HepG2 (cell line): ENCODE measurements around the gene TRPV4. TPM values are rescaled to one million over a fixed set of nuclear protein-coding genes. Genes with fewer than 3 reads are reported as not detected.

Experiments used
- FOXO1 ChIP-seq: sonication (generic); formaldehyde crosslinking; IDR thresholded peaks from 2 replicates; pipeline ENCODE4 v1.4.0; 2020; ENCODE audit warnings: missing genetic modification reagents
- HNF4G ChIP-seq, 2 experiments: sonication (generic) in 1 of 2; formaldehyde crosslinking in 1 of 2; IDR thresholded peaks; 2 replicates each; pipeline versions ENCODE4 v1.4.0 to v1.6.1; 2011 to 2020; ENCODE audit warnings: borderline replicate concordance in 2 of 2, low read depth in 2 of 2, mild to moderate bottlenecking in 2 of 2, low read length in 1 of 2, missing genetic modification reagents in 1 of 2, moderate library complexity in 1 of 2
- MIXL1 ChIP-seq: IDR thresholded peaks from 2 replicates; pipeline ENCODE4 v1.6.1; 2016
- NCOA1 ChIP-seq: sonication (generic); formaldehyde crosslinking; IDR thresholded peaks from 2 replicates; pipeline ENCODE4 v1.9.0; 2021; ENCODE audit warnings: missing genetic modification reagents
- NR2F1 ChIP-seq, 2 experiments: fragments of 450-650 bp in 1 of 2; formaldehyde crosslinking in 1 of 2; IDR thresholded peaks; 2 replicates each; pipeline versions ENCODE4 v1.5.0 to v1.6.1; 2016 to 2020; ENCODE audit warnings: mild to moderate bottlenecking in 1 of 2, missing compliant biosample characterization in 1 of 2, missing genetic modification reagents in 1 of 2, moderate library complexity in 1 of 2
- RAD21 ChIP-seq: fragments of 450-650 bp; formaldehyde crosslinking; IDR thresholded peaks from 2 replicates; pipeline ENCODE4 v1.5.0; 2020; ENCODE audit warnings: mild to moderate bottlenecking
- STAG1 ChIP-seq: sonication (generic); formaldehyde crosslinking; IDR thresholded peaks from 2 replicates; pipeline ENCODE4 v1.4.0; 2020; ENCODE audit warnings: missing genetic modification reagents
- ZEB1 ChIP-seq: IDR thresholded peaks from 2 replicates; pipeline ENCODE4 v1.6.1; 2012; ENCODE audit warnings: mild to moderate bottlenecking, low read depth, inconsistent platforms; ENCODE audit not compliant: insufficient replicate concordance
- ZFYVE20 ChIP-seq: sonication (generic); formaldehyde crosslinking; IDR thresholded peaks from 2 replicates; pipeline ENCODE4 v1.8.0; 2023; ENCODE audit warnings: low read depth, mild to moderate bottlenecking, moderate library complexity, missing genetic modification reagents, borderline replicate concordance
- ZMYM4 ChIP-seq: sonication (generic); formaldehyde crosslinking; IDR thresholded peaks from 2 replicates; pipeline ENCODE4 v1.8.1; 2023; ENCODE audit warnings: mild to moderate bottlenecking, missing genetic modification reagents
- polyA plus RNA-seq, 8 experiments: library from polyadenylated mRNA; depleted of rRNA in 3 of 8; stranded (reverse) in 7 of 8; unstranded in 1 of 8; fragments of >200 nt; fragmentation: Illumina TruSeq in 4 of 8; extraction: Trizol in 4 of 8; gene quantifications; 2 replicates each; pipeline versions ENCODE4 v1.2.1 to v1.2.3, GENCODE V29; 2011 to 2016; ENCODE audit warnings: low read depth in 4 of 8, missing spikeins in 1 of 8, mixed read lengths in 1 of 8; ENCODE audit not compliant: insufficient read depth in 1 of 8
- total RNA-seq, 5 experiments: library from RNA; depleted of rRNA; stranded (reverse); fragments of >200 nt; fragmentation: Illumina TruSeq; extraction: Trizol; gene quantifications; 2 replicates each; pipeline ENCODE4 v1.2.3, GENCODE V29; 2016; ENCODE audit warnings: low read depth in 1 of 5
- TF ChIP-seq, protein P1 (sequence below): sonication (generic); formaldehyde crosslinking; IDR thresholded peaks from 2 replicates; pipeline ENCODE4 v1.5.1; 2020; ENCODE audit warnings: mild to moderate bottlenecking, missing genetic modification reagents, borderline replicate concordance
- TF ChIP-seq, protein P2 (sequence below): sonication (generic); formaldehyde crosslinking; IDR thresholded peaks from 2 replicates; pipeline ENCODE4 v1.5.1; 2020; ENCODE audit warnings: mild to moderate bottlenecking, missing genetic modification reagents, moderate library complexity
- TF ChIP-seq, protein P3 (sequence below): sonication (generic); formaldehyde crosslinking; IDR thresholded peaks from 2 replicates; pipeline ENCODE4 v1.5.0; 2020; ENCODE audit warnings: mild to moderate bottlenecking, missing genetic modification reagents, moderate library complexity
- TF ChIP-seq, protein P4 (sequence below): IDR thresholded peaks from 2 replicates; pipeline ENCODE4 v1.6.1; 2016; ENCODE audit warnings: mild to moderate bottlenecking, missing biosample characterization, missing genetic modification reagents

The TRPV4 gene
- total and polyA plus RNA-seq, 2 of the 13 experiments (the other 11 are each of a cell fraction or from before 2014, with no cell fraction given), result 0.66 to 4.7 TPM

DNA sequence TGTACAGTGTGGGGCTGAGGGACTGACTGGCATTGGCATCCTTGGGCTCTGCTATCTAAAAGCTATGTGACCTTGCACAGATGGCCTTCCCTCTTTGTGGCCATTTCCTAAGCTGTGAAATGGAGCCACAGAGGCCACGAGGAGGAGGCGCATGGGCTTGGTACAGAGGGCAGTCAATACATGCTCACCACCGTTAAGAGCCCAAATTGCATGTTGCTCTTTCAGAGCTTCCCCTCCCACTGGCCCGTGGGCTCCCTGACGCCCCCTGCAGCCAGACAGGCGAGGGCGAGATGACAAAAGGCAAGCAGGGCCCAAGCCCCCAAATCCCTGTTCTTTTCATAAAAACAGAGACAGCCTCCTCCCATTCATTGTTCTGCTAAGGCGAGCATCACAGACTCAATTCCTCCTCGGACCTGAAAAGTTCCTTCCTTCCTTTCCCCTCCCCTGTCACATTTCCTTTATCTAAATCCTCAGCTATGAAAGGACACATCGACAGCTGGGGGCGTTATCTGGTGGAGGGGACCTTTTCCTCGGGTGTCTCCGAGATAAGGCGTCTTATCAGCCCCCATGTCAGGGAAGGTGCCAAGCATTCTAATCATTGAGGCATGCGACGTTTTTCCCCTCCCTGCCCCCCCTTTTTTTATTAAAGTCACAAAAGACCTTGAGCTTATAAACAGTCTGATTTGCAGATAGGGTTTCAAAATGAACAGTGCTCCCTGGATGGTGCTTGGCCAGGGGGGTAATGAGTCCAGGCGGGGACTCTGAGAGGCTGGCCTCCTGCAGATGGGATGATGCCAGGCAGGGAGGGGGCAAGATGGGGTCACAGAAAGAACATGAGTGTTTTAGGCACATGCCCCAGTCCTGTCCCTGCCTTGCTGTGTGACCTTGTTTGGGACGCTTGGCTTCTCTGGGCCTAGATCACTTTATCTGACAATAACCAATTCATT lies 93.2 kb downstream of the TRPV4 start (continued):
- no peak for TF ChIP-seq NCOA1 (CRISPR knock-in tag)
- no peak for TF ChIP-seq ZEB1
- TF ChIP-seq, protein P1, sequence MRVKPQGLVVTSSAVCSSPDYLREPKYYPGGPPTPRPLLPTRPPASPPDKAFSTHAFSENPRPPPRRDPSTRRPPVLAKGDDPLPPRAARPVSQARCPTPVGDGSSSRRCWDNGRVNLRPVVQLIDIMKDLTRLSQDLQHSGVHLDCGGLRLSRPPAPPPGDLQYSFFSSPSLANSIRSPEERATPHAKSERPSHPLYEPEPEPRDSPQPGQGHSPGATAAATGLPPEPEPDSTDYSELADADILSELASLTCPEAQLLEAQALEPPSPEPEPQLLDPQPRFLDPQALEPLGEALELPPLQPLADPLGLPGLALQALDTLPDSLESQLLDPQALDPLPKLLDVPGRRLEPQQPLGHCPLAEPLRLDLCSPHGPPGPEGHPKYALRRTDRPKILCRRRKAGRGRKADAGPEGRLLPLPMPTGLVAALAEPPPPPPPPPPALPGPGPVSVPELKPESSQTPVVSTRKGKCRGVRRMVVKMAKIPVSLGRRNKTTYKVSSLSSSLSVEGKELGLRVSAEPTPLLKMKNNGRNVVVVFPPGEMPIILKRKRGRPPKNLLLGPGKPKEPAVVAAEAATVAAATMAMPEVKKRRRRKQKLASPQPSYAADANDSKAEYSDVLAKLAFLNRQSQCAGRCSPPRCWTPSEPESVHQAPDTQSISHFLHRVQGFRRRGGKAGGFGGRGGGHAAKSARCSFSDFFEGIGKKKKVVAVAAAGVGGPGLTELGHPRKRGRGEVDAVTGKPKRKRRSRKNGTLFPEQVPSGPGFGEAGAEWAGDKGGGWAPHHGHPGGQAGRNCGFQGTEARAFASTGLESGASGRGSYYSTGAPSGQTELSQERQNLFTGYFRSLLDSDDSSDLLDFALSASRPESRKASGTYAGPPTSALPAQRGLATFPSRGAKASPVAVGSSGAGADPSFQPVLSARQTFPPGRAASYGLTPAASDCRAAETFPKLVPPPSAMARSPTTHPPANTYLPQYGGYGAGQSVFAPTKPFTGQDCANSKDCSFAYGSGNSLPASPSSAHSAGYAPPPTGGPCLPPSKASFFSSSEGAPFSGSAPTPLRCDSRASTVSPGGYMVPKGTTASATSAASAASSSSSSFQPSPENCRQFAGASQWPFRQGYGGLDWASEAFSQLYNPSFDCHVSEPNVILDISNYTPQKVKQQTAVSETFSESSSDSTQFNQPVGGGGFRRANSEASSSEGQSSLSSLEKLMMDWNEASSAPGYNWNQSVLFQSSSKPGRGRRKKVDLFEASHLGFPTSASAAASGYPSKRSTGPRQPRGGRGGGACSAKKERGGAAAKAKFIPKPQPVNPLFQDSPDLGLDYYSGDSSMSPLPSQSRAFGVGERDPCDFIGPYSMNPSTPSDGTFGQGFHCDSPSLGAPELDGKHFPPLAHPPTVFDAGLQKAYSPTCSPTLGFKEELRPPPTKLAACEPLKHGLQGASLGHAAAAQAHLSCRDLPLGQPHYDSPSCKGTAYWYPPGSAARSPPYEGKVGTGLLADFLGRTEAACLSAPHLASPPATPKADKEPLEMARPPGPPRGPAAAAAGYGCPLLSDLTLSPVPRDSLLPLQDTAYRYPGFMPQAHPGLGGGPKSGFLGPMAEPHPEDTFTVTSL, result no peak
- TF ChIP-seq HNF4G (IDR thresholded peaks at IDR 0.05; ENCODE audit: borderline replicate concordance, low read depth, low read length), result no peak
- TF ChIP-seq HNF4G (CRISPR knock-in tag; IDR thresholded peaks at IDR 0.05; ENCODE audit: borderline replicate concordance, low read depth), result no peak
- TF ChIP-seq STAG1, result peak; percentile 52
- TF ChIP-seq, protein P2, sequence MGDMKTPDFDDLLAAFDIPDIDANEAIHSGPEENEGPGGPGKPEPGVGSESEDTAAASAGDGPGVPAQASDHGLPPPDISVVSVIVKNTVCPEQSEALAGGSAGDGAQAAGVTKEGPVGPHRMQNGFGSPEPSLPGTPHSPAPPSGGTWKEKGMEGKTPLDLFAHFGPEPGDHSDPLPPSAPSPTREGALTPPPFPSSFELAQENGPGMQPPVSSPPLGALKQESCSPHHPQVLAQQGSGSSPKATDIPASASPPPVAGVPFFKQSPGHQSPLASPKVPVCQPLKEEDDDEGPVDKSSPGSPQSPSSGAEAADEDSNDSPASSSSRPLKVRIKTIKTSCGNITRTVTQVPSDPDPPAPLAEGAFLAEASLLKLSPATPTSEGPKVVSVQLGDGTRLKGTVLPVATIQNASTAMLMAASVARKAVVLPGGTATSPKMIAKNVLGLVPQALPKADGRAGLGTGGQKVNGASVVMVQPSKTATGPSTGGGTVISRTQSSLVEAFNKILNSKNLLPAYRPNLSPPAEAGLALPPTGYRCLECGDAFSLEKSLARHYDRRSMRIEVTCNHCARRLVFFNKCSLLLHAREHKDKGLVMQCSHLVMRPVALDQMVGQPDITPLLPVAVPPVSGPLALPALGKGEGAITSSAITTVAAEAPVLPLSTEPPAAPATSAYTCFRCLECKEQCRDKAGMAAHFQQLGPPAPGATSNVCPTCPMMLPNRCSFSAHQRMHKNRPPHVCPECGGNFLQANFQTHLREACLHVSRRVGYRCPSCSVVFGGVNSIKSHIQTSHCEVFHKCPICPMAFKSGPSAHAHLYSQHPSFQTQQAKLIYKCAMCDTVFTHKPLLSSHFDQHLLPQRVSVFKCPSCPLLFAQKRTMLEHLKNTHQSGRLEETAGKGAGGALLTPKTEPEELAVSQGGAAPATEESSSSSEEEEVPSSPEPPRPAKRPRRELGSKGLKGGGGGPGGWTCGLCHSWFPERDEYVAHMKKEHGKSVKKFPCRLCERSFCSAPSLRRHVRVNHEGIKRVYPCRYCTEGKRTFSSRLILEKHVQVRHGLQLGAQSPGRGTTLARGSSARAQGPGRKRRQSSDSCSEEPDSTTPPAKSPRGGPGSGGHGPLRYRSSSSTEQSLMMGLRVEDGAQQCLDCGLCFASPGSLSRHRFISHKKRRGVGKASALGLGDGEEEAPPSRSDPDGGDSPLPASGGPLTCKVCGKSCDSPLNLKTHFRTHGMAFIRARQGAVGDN (CRISPR knock-in tag), result peak; percentile 43; the same call in 1 of the 2 replicates
- peak; percentile 54; the same call in 1 of the 2 replicates for TF ChIP-seq RAD21 (CRISPR knock-in tag)
- TF ChIP-seq ZFYVE20, result no peak
- 0 out of 2 replicates have a peak, but pooled peaks have one; percentile 11 for TF ChIP-seq ZMYM4
- no peak for TF ChIP-seq MIXL1 (CRISPR knock-in tag)
- TF ChIP-seq, protein P3, sequence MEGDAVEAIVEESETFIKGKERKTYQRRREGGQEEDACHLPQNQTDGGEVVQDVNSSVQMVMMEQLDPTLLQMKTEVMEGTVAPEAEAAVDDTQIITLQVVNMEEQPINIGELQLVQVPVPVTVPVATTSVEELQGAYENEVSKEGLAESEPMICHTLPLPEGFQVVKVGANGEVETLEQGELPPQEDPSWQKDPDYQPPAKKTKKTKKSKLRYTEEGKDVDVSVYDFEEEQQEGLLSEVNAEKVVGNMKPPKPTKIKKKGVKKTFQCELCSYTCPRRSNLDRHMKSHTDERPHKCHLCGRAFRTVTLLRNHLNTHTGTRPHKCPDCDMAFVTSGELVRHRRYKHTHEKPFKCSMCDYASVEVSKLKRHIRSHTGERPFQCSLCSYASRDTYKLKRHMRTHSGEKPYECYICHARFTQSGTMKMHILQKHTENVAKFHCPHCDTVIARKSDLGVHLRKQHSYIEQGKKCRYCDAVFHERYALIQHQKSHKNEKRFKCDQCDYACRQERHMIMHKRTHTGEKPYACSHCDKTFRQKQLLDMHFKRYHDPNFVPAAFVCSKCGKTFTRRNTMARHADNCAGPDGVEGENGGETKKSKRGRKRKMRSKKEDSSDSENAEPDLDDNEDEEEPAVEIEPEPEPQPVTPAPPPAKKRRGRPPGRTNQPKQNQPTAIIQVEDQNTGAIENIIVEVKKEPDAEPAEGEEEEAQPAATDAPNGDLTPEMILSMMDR (CRISPR knock-in tag), result peak; percentile 57
- TF ChIP-seq NR2F1 (CRISPR knock-in tag; IDR thresholded peaks at IDR 0.05), result no peak
- TF ChIP-seq, protein P4, sequence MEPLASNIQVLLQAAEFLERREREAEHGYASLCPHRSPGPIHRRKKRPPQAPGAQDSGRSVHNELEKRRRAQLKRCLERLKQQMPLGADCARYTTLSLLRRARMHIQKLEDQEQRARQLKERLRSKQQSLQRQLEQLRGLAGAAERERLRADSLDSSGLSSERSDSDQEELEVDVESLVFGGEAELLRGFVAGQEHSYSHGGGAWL (CRISPR knock-in tag), result no peak
- TF ChIP-seq FOXO1 (CRISPR knock-in tag), result no peak
